Endodermal cell (in vitro differentiated cells): ENCODE data around the gene RALGPS2. TPM values are rescaled to one million over a fixed set of nuclear protein-coding genes. Genes with fewer than 3 reads are reported as not detected.

Experiments used
- DNase-seq: peaks from one replicate; pipeline ENCODE4 v3.0.0-alpha.2; 2017
- H3K27ac ChIP-seq: 2 replicates; pipeline ENCODE4 v1.5.1; 2013; ENCODE audit warnings: mild to moderate bottlenecking, low read depth, low read length, moderate library complexity
- H3K27me3 ChIP-seq: 2 replicates; pipeline ENCODE4 v1.6.1; 2013; ENCODE audit warnings: mild to moderate bottlenecking, low read length, moderate library complexity; ENCODE audit not compliant: insufficient read depth, control insufficient read depth, poor library complexity, severe bottlenecking
- H3K36me3 ChIP-seq: 2 replicates; pipeline ENCODE4 v1.7.0; 2013; ENCODE audit warnings: mild to moderate bottlenecking, low read length, moderate library complexity; ENCODE audit not compliant: control insufficient read depth, insufficient read depth
- H3K4me1 ChIP-seq: one replicate; pipeline ENCODE4 v1.7.0; 2013; ENCODE audit warnings: low read length; ENCODE audit not compliant: control insufficient read depth, insufficient read depth
- H3K4me3 ChIP-seq: 2 replicates; pipeline ENCODE4 v1.5.1; 2013; ENCODE audit warnings: mild to moderate bottlenecking, low read length, moderate library complexity
- H3K9ac ChIP-seq: 2 replicates; pipeline ENCODE4 v1.6.1; 2013; ENCODE audit warnings: mild to moderate bottlenecking, low read length, moderate library complexity; ENCODE audit not compliant: poor library complexity, severe bottlenecking; ENCODE audit errors: extremely low read depth
- H3K9me3 ChIP-seq: 2 replicates; pipeline ENCODE4 v1.6.1; 2013; ENCODE audit warnings: mild to moderate bottlenecking, low read length, moderate library complexity; ENCODE audit not compliant: control insufficient read depth
- H3K27ac Mint-ChIP-seq: 2 replicates; pipeline ENCODE4 v1.8.0; 2020; ENCODE audit warnings: mixed read lengths
- H3K27me3 Mint-ChIP-seq: 2 replicates; pipeline ENCODE4 v1.8.0; 2021; ENCODE audit warnings: mild to moderate bottlenecking, mixed read lengths; ENCODE audit not compliant: insufficient read depth
- H3K36me3 Mint-ChIP-seq: 2 replicates; pipeline ENCODE4 v1.8.0; 2020; ENCODE audit warnings: low read depth, mixed read lengths
- H3K4me1 Mint-ChIP-seq: 2 replicates; pipeline ENCODE4 v1.8.0; 2020; ENCODE audit warnings: mixed read lengths
- H3K4me3 Mint-ChIP-seq: 2 replicates; pipeline ENCODE4 v1.8.0; 2020; ENCODE audit warnings: mild to moderate bottlenecking, moderate library complexity, mixed read lengths
- H3K9me3 Mint-ChIP-seq: 2 replicates; pipeline ENCODE4 v1.8.0; 2020; ENCODE audit warnings: mild to moderate bottlenecking, mixed read lengths
- CTCF ChIP-seq: fragments of 200-600 bp; sonication (generic); conservative IDR thresholded peaks from 2 replicates; pipeline ENCODE4 v1.5.0; 2021; ENCODE audit warnings: antibody characterized with exemption, mild to moderate bottlenecking
- WGBS, 2 experiments: methylation state at CpG; one replicate each; pipeline versions ENCODE4 v1.1.5 to v1.1.7; 2013; ENCODE audit warnings: missing lambda C conversion rate in 2 of 2, mixed read lengths in 1 of 2; ENCODE audit not compliant: insufficient coverage in 1 of 2, insufficient read length in 1 of 2; 5-methylcytosine and 5-hydroxymethylcytosine counted together
- total RNA-seq, 2 donors: library from RNA; stranded (reverse); fragmentation: NEBNext Ultra II Directional in 1 of 2; extraction: Animal tissue kit (Norgen Biotek cat#: 25700) in 1 of 2; gene quantifications; 2 replicates in 1 of 2; 3 replicates in 1 of 2; pipeline ENCODE4 v1.2.1, GENCODE V29; 2021

Gene RALGPS2
- total RNA-seq, 2 donors from 2014 or later: 56.6 to 73.1 TPM

- H3K27ac Mint-ChIP-seq: no peak overlapping the region
Observed at GRCh38 chr1:178933709-178934490, 208.9 kb downstream of the RALGPS2 start.

GRCh38 chr1:178934546-178934945 lies 209.5 kb downstream of the RALGPS2 start:
- Mint-ChIP-seq H3K27ac (no peak overlapping the region), H3K9me3 (no peaks in the 10 kb centered on the region), H3K27me3 (no peaks in the 10 kb centered on the region), H3K4me1 (no peaks in the 10 kb centered on the region), H3K36me3 (no peaks in the 10 kb centered on the region), H3K4me3 (no peak overlapping the region)
- Histone ChIP-seq H3K9me3 (no peaks in the 10 kb centered on the region), H3K4me3 (no peak overlapping the region), H3K27me3 (no peaks in the 10 kb centered on the region), H3K4me1 (no peaks in the 10 kb centered on the region), H3K9ac (no peak overlapping the region), H3K36me3 (no peaks in the 10 kb centered on the region), H3K27ac (no peak overlapping the region)
- no peak for TF ChIP-seq CTCF
- DNase-seq: no peak
- WGBS, 2 experiments: 91 to 92% methylated on average over 1 to 3 of the region's 3 CpGs

More at GRCh38 chr1:178933709-178934490, 208.9 kb downstream of the RALGPS2 start:
- WGBS, 2 experiments: 88 to 92% methylated on average over 6 of the region's 6 CpGs
- H3K9me3 ChIP-seq: no peaks in the 10 kb centered on the region
- Mint-ChIP-seq H3K4me1 (peaks cover 2% of the 10 kb centered on the region), H3K4me3 (no peak overlapping the region), H3K36me3 (no peaks in the 10 kb centered on the region), H3K9me3 (no peaks in the 10 kb centered on the region), H3K27me3 (no peaks in the 10 kb centered on the region)
- no peak overlapping the region for H3K4me3 ChIP-seq
- H3K36me3 ChIP-seq: no peaks in the 10 kb centered on the region
- H3K9ac ChIP-seq: no peak overlapping the region
- H3K4me1 ChIP-seq: no peaks in the 10 kb centered on the region
- DNase-seq: no peak
- no peak for TF ChIP-seq CTCF
- H3K27me3 ChIP-seq: no peaks in the 10 kb centered on the region
- no peak overlapping the region for H3K27ac ChIP-seq

- H3K9me3 ChIP-seq: no peaks in the 10 kb centered on the region
- no peak overlapping the region for H3K27ac ChIP-seq
- no peaks in the 10 kb centered on the region for H3K36me3 Mint-ChIP-seq
- no peak for DNase-seq
- no peaks in the 10 kb centered on the region for H3K4me1 ChIP-seq
- no peak overlapping the region for H3K27ac Mint-ChIP-seq
- TF ChIP-seq CTCF: no peak
- H3K36me3 ChIP-seq: no peaks in the 10 kb centered on the region
- H3K9me3 Mint-ChIP-seq: no peaks in the 10 kb centered on the region
- H3K27me3 ChIP-seq: no peaks in the 10 kb centered on the region
- no peaks in the 10 kb centered on the region for H3K4me1 Mint-ChIP-seq
- H3K4me3 Mint-ChIP-seq: no peak overlapping the region
- no peaks in the 10 kb centered on the region for H3K27me3 Mint-ChIP-seq
- 67 to 75% methylated on average over 3 to 5 of the region's 5 CpGs for WGBS, 2 experiments
- H3K4me3 ChIP-seq: no peak overlapping the region
- no peak overlapping the region for H3K9ac ChIP-seq
Observed at GRCh38 chr1:178935610-178936009, 210.6 kb downstream of the RALGPS2 start.
